A549 (cell line): ENCODE results near the gene AKT1S1. TPM values are rescaled to one million over a fixed set of nuclear protein-coding genes. Genes with fewer than 3 reads are reported as not detected.

ENCODE experiments used
- ATAC-seq, 2 experiments: fragments of 200-7000 bp in 1 of 2; fragments of >200 bp in 1 of 2; cut with Nextera tagmentation in 1 of 2; cut with Tn5 transposase in 1 of 2; 3 replicates each; pipeline versions ENCODE4 v1.8.0 to v1.9.1; 2018 to 2020; ENCODE audit warnings: mild to moderate bottlenecking in 1 of 2, moderate library complexity in 1 of 2
- CTCF ChIA-PET: fragments of 300-600 bp; sonication (Branson Sonifier 250); formaldehyde crosslinking; extraction: SDS; loops from one replicate; lab custom pipeline; 2021; ENCODE audit warnings: antibody characterized with exemption, inconsistent platforms; lab: Yijun Ruan, JAX
- POLR2A ChIA-PET: fragments of 350-600 bp; formaldehyde crosslinking; extraction: SDS; loops from one replicate; lab custom pipeline; 2021; ENCODE audit warnings: antibody characterized with exemption, inconsistent platforms; lab: Yijun Ruan, JAX
- DNase-seq, 2 experiments: peaks; one replicate each; pipeline versions ENCODE4 v3.0.0 to v3.0.0-alpha.2; 2011 to 2016; ENCODE audit warnings: low read depth in 1 of 2, low spot score in 1 of 2
- FAIRE-seq: peaks from 2 replicates; lab custom pipeline; 2011; peaks lifted over from hg19 to GRCh38; lab: Jason Lieb, UNC
- H3K27ac ChIP-seq, 2 experiments: fragments of >200 bp; sonication (Bioruptor Twin); formaldehyde crosslinking; 3 replicates each; pipeline ENCODE4 v1.5.1; 2016 to 2017
- H3K4me1 ChIP-seq: fragments of >200 bp; sonication (Bioruptor Twin); formaldehyde crosslinking; 3 replicates; pipeline ENCODE4 v1.6.1; 2016
- H3K4me2 ChIP-seq: fragments of >200 bp; sonication (Bioruptor Twin); formaldehyde crosslinking; 3 replicates; pipeline ENCODE4 v1.6.1; 2016
- H3K4me3 ChIP-seq: fragments of >200 bp; sonication (Bioruptor Twin); formaldehyde crosslinking; 3 replicates; pipeline ENCODE4 v1.5.1; 2016
- H3K9me3 ChIP-seq: fragments of >200 bp; sonication (Bioruptor Twin); formaldehyde crosslinking; 3 replicates; pipeline ENCODE4 v1.6.1; 2016
- ATOH8 ChIP-seq: fragments of 250-450 bp; sonication (Bioruptor Pico); IDR thresholded peaks from 2 replicates; pipeline ENCODE4 v1.5.0; 2020; ENCODE audit warnings: low read depth, mild to moderate bottlenecking, moderate library complexity
- CBX8 ChIP-seq: fragments of 200-600 bp; sonication (generic); IDR thresholded peaks from 2 replicates; pipeline ENCODE4 v1.6.1; 2016
- EHF ChIP-seq: fragments of 250-450 bp; sonication (Bioruptor Pico); IDR thresholded peaks from 2 replicates; pipeline ENCODE4 v1.5.0; 2020; ENCODE audit warnings: mild to moderate bottlenecking
- ESRRA ChIP-seq: fragments of 150-350 bp; IDR thresholded peaks from 2 replicates; pipeline ENCODE4 v1.6.1; 2014; ENCODE audit warnings: mild to moderate bottlenecking, low read length, borderline replicate concordance
- FOSB ChIP-seq: fragments of 250-450 bp; sonication (Bioruptor Pico); IDR thresholded peaks from 2 replicates; pipeline ENCODE4 v1.5.0; 2020; ENCODE audit warnings: mild to moderate bottlenecking, moderate library complexity
- FOSL2 ChIP-seq, 2 experiments: fragments of 450-650 bp in 1 of 2; fragments of >200 bp in 1 of 2; sonication (Bioruptor Twin) in 1 of 2; formaldehyde crosslinking; IDR thresholded peaks; 2 replicates each; pipeline versions ENCODE4 v1.5.0 to v1.6.1; 2016 to 2020; ENCODE audit warnings: mild to moderate bottlenecking in 1 of 2, moderate library complexity in 1 of 2
- GATA3 ChIP-seq: IDR thresholded peaks from 2 replicates; pipeline ENCODE4 v1.6.1; 2012; ENCODE audit warnings: borderline replicate concordance
- HMGXB4 ChIP-seq: fragments of 250-450 bp; sonication (Bioruptor Pico); IDR thresholded peaks from 2 replicates; pipeline ENCODE4 v1.5.0; 2021; ENCODE audit warnings: mild to moderate bottlenecking, moderate library complexity, borderline replicate concordance
- JUN ChIP-seq, 2 experiments: fragments of >200 bp; sonication (Bioruptor Twin); formaldehyde crosslinking; IDR thresholded peaks; 2 replicates in 1 of 2; 3 replicates in 1 of 2; pipeline ENCODE4 v1.6.1; 2016 to 2017
- KDM1A ChIP-seq: fragments of 200-600 bp; sonication (generic); IDR thresholded peaks from 2 replicates; pipeline ENCODE4 v1.6.1; 2016; ENCODE audit warnings: low read depth, mild to moderate bottlenecking
- NPAS2 ChIP-seq: fragments of 250-450 bp; sonication (Bioruptor Pico); IDR thresholded peaks from 2 replicates; pipeline ENCODE4 v1.8.0; 2022; ENCODE audit warnings: mild to moderate bottlenecking, moderate library complexity, borderline replicate concordance
- NR3C1 ChIP-seq: fragments of >200 bp; sonication (Bioruptor Twin); formaldehyde crosslinking; IDR thresholded peaks from 3 replicates; pipeline ENCODE4 v1.6.1; 2017
- POLR2A ChIP-seq: IDR thresholded peaks from 2 replicates; pipeline ENCODE4 v1.6.1; 2012; ENCODE audit warnings: mild to moderate bottlenecking, low read length
- POLR2AphosphoS2 ChIP-seq: conservative IDR thresholded peaks from 2 replicates; pipeline ENCODE4 v1.6.1; 2012; ENCODE audit warnings: low read length, improper control_type of control experiment, inconsistent platforms
- RCOR1 ChIP-seq: fragments of 150-350 bp; IDR thresholded peaks from 2 replicates; pipeline ENCODE4 v1.6.1; 2014; ENCODE audit warnings: antibody characterized with exemption, low read length, low read depth
- RNF2 ChIP-seq: fragments of 200-600 bp; sonication (generic); IDR thresholded peaks from 2 replicates; pipeline ENCODE4 v1.6.1; 2016; ENCODE audit warnings: low read depth, mild to moderate bottlenecking, antibody characterized with exemption, moderate library complexity, borderline replicate concordance
- SMC3 ChIP-seq: fragments of >200 bp; sonication (Bioruptor Twin); formaldehyde crosslinking; IDR thresholded peaks from 3 replicates; pipeline ENCODE4 v1.6.1; 2018; ENCODE audit warnings: inconsistent platforms
- TFCP2L1 ChIP-seq: fragments of 250-450 bp; sonication (Bioruptor Pico); IDR thresholded peaks from 2 replicates; pipeline ENCODE4 v1.5.0; 2021; ENCODE audit warnings: mild to moderate bottlenecking
- ZFP36 ChIP-seq: fragments of 450-650 bp; IDR thresholded peaks from 2 replicates; pipeline ENCODE4 v1.6.1; 2014; ENCODE audit warnings: borderline replicate concordance; ENCODE audit not compliant: partially characterized antibody
- ZNF302 ChIP-seq: fragments of 250-450 bp; sonication (Bioruptor Pico); IDR thresholded peaks from 2 replicates; pipeline ENCODE4 v1.9.0; 2021; ENCODE audit warnings: inconsistent platforms, mild to moderate bottlenecking, moderate library complexity
- WGBS: methylation state at CpG from one replicate; pipeline ENCODE4 v1.1.6; 2017; ENCODE audit errors: missing lambda C conversion rate; 5-methylcytosine and 5-hydroxymethylcytosine counted together
- polyA plus RNA-seq, 4 experiments: library from polyadenylated mRNA; depleted of rRNA in 3 of 4; stranded (reverse); fragments of >200 nt; fragmentation: RNase III in 1 of 4; extraction: RNeasy Plus Mini Kit Qiagen cat#74134 plus additional on column Dnase treatment in 1 of 4; gene quantifications; 2 replicates in 3 of 4; 3 replicates in 1 of 4; pipeline ENCODE4 v1.2.3, GENCODE V29; 2011 to 2017
- TF ChIP-seq, protein P1 (sequence below): fragments of >200 bp; sonication (Bioruptor Twin); formaldehyde crosslinking; IDR thresholded peaks from 3 replicates; pipeline ENCODE4 v1.6.1; 2016
- TF ChIP-seq, protein P2 (sequence below): fragments of 200-600 bp; sonication (generic); IDR thresholded peaks from 2 replicates; pipeline ENCODE4 v1.6.1; 2016; ENCODE audit warnings: antibody characterized with exemption, mild to moderate bottlenecking, moderate library complexity
- TF ChIP-seq, protein P3 (sequence below): IDR thresholded peaks from 2 replicates; pipeline ENCODE4 v1.6.1; 2012; ENCODE audit warnings: low read depth, borderline replicate concordance
- TF ChIP-seq, protein P4 (sequence below): fragments of >200 bp; sonication (Bioruptor Twin); formaldehyde crosslinking; IDR thresholded peaks from 3 replicates; pipeline ENCODE4 v1.5.1; 2016

Gene AKT1S1
- polyA plus RNA-seq, 2 of the 4 experiments (the other 2 are of a cell fraction): 39.2 to 75.9 TPM

- Histone ChIP-seq H3K4me1 (peaks cover 38% of the 10 kb centered on the region), H3K27ac (no peak overlapping the region), H3K4me3 (no peak overlapping the region), H3K4me2 (no peak overlapping the region)
- WGBS: 78% methylated on average over 18 of the region's 21 CpGs
- no peak for DNase-seq
- TF ChIP-seq JUN (IDR thresholded peaks at IDR 0.05) (peak in 1 of 2 experiments; percentile 2; a peak in 1 of 5 replicates), POLR2A (peak; percentile 5; the same call in 1 of the 2 replicates), TFCP2L1 (CRISPR knock-in tag) (no peak), NPAS2 (CRISPR knock-in tag) (no peak), FOSL2 (IDR thresholded peaks at IDR 0.05) (no peak), FOSL2 (CRISPR knock-in tag; IDR thresholded peaks at IDR 0.05) (no peak), HMGXB4 (CRISPR knock-in tag) (no peak), FOSB (CRISPR knock-in tag) (0 out of 2 replicates have a peak, but pooled peaks have one; percentile 29), RCOR1 (no peak), RNF2 (no peak), ZFP36 (no peak), ZNF302 (no peak), ATOH8 (CRISPR knock-in tag) (no peak), GATA3 (peak; percentile 38; the same call in 1 of the 2 replicates), NR3C1 (no peak), POLR2AphosphoS2 (peak; percentile 92; the same call in 1 of the 2 replicates), CBX8 (no peak), ESRRA (no peak), KDM1A (no peak), SMC3 (no peak), EHF (CRISPR knock-in tag) (no peak)
- TF ChIP-seq, protein P1, sequence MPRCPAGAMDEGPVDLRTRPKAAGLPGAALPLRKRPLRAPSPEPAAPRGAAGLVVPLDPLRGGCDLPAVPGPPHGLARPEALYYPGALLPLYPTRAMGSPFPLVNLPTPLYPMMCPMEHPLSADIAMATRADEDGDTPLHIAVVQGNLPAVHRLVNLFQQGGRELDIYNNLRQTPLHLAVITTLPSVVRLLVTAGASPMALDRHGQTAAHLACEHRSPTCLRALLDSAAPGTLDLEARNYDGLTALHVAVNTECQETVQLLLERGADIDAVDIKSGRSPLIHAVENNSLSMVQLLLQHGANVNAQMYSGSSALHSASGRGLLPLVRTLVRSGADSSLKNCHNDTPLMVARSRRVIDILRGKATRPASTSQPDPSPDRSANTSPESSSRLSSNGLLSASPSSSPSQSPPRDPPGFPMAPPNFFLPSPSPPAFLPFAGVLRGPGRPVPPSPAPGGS: no peak; the same call in 2 of the 3 replicates
- TF ChIP-seq, protein P2, sequence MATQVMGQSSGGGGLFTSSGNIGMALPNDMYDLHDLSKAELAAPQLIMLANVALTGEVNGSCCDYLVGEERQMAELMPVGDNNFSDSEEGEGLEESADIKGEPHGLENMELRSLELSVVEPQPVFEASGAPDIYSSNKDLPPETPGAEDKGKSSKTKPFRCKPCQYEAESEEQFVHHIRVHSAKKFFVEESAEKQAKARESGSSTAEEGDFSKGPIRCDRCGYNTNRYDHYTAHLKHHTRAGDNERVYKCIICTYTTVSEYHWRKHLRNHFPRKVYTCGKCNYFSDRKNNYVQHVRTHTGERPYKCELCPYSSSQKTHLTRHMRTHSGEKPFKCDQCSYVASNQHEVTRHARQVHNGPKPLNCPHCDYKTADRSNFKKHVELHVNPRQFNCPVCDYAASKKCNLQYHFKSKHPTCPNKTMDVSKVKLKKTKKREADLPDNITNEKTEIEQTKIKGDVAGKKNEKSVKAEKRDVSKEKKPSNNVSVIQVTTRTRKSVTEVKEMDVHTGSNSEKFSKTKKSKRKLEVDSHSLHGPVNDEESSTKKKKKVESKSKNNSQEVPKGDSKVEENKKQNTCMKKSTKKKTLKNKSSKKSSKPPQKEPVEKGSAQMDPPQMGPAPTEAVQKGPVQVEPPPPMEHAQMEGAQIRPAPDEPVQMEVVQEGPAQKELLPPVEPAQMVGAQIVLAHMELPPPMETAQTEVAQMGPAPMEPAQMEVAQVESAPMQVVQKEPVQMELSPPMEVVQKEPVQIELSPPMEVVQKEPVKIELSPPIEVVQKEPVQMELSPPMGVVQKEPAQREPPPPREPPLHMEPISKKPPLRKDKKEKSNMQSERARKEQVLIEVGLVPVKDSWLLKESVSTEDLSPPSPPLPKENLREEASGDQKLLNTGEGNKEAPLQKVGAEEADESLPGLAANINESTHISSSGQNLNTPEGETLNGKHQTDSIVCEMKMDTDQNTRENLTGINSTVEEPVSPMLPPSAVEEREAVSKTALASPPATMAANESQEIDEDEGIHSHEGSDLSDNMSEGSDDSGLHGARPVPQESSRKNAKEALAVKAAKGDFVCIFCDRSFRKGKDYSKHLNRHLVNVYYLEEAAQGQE: no peak
- TF ChIP-seq, protein P3, sequence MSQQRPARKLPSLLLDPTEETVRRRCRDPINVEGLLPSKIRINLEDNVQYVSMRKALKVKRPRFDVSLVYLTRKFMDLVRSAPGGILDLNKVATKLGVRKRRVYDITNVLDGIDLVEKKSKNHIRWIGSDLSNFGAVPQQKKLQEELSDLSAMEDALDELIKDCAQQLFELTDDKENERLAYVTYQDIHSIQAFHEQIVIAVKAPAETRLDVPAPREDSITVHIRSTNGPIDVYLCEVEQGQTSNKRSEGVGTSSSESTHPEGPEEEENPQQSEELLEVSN: no peak
- TF ChIP-seq, protein P4, sequence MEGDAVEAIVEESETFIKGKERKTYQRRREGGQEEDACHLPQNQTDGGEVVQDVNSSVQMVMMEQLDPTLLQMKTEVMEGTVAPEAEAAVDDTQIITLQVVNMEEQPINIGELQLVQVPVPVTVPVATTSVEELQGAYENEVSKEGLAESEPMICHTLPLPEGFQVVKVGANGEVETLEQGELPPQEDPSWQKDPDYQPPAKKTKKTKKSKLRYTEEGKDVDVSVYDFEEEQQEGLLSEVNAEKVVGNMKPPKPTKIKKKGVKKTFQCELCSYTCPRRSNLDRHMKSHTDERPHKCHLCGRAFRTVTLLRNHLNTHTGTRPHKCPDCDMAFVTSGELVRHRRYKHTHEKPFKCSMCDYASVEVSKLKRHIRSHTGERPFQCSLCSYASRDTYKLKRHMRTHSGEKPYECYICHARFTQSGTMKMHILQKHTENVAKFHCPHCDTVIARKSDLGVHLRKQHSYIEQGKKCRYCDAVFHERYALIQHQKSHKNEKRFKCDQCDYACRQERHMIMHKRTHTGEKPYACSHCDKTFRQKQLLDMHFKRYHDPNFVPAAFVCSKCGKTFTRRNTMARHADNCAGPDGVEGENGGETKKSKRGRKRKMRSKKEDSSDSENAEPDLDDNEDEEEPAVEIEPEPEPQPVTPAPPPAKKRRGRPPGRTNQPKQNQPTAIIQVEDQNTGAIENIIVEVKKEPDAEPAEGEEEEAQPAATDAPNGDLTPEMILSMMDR: no peak
- TF ChIP-seq, all 56 proteins: peak for 5
- CTCF ChIA-PET: interaction anchor here (0.9 to 2.8 kb wide), 2 partner anchors 10 to 12 kb away, joined by 3 to 13 read pairs; no protein-coding TSS in a partner anchor
- POLR2A ChIA-PET: no interaction called here
- no peaks in the 10 kb centered on the region for H3K9me3 ChIP-seq
- FAIRE-seq (no peak), ATAC-seq (peak; percentile 2 to 10; a peak in 4 of 6 replicates)
Observed at GRCh38 chr19:49855676-49856573, 21.2 kb downstream of the AKT1S1 start.
